Measurements from ENCODE around the gene ACAP3. TPM values are rescaled to one million over a fixed set of nuclear protein-coding genes. Genes with fewer than 3 reads are reported as not detected.

ACAP3 gene
- total RNA-seq, 1 donor from 2014 or later = 34.0 TPM

- TF ChIP-seq CTCF (IDR thresholded peaks at IDR 0.05; ENCODE audit: insufficient read depth, low read length, severe bottlenecking) = no peak
- no peak for DNase-seq (ENCODE audit: low read depth)
- H3K27me3 ChIP-seq (ENCODE audit: control insufficient read depth, insufficient read depth, low read length) = no peaks in the 10 kb centered on the region
- peaks cover 4% of the 10 kb centered on the region for H3K36me3 ChIP-seq (ENCODE audit: control insufficient read depth, insufficient read depth, low read length)
- H3K4me3 ChIP-seq (ENCODE audit: low read depth, low read length) = no peak overlapping the region
- FAIRE-seq = no peak
Observed at GRCh38 chr1:1298861-1299685, 8.7 kb downstream of the ACAP3 start.

GRCh38 chr1:1297802-1298424, 9.8 kb downstream of the ACAP3 start:
- no peak for DNase-seq (ENCODE audit: low read depth)
- H3K36me3 ChIP-seq (ENCODE audit: control insufficient read depth, insufficient read depth, low read length) = peaks cover 6% of the 10 kb centered on the region
- TF ChIP-seq CTCF (IDR thresholded peaks at IDR 0.05; ENCODE audit: insufficient read depth, low read length, severe bottlenecking) = no peak
- no peak for FAIRE-seq
- no peaks in the 10 kb centered on the region for H3K27me3 ChIP-seq (ENCODE audit: control insufficient read depth, insufficient read depth, low read length)
- no peak overlapping the region for H3K4me3 ChIP-seq (ENCODE audit: low read depth, low read length)

- DNase-seq (ENCODE audit: low read depth) (no peak), FAIRE-seq (no peak)
- H3K4me3 ChIP-seq (ENCODE audit: low read depth, low read length) = no peak overlapping the region
- no peak for TF ChIP-seq CTCF (IDR thresholded peaks at IDR 0.05; ENCODE audit: insufficient read depth, low read length, severe bottlenecking)
- no peaks in the 10 kb centered on the region for H3K27me3 ChIP-seq (ENCODE audit: control insufficient read depth, insufficient read depth, low read length)
- peaks cover 5% of the 10 kb centered on the region for H3K36me3 ChIP-seq (ENCODE audit: control insufficient read depth, insufficient read depth, low read length)
Observed at GRCh38 chr1:1296070-1297061, 11.4 kb downstream of the ACAP3 start.

- no peak for DNase-seq (ENCODE audit: low read depth)
- Histone ChIP-seq H3K4me3 (ENCODE audit: low read depth, low read length) (no peak overlapping the region), H3K27me3 (ENCODE audit: control insufficient read depth, insufficient read depth, low read length) (no peaks in the 10 kb centered on the region), H3K36me3 (ENCODE audit: control insufficient read depth, insufficient read depth, low read length) (peaks cover 5% of the 10 kb centered on the region)
- FAIRE-seq = no peak
- no peak for TF ChIP-seq CTCF (IDR thresholded peaks at IDR 0.05; ENCODE audit: insufficient read depth, low read length, severe bottlenecking)
Observed at GRCh38 chr1:1295154-1295923, 12.4 kb downstream of the ACAP3 start.

GRCh38 chr1:1294250-1294890, 13.4 kb downstream of the ACAP3 start:
- no peak for TF ChIP-seq CTCF (IDR thresholded peaks at IDR 0.05; ENCODE audit: insufficient read depth, low read length, severe bottlenecking)
- no peak for FAIRE-seq

More at GRCh38 chr1:1294250-1294890, 13.4 kb downstream of the ACAP3 start:
- Histone ChIP-seq H3K4me3 (ENCODE audit: low read depth, low read length) (no peak overlapping the region), H3K36me3 (ENCODE audit: control insufficient read depth, insufficient read depth, low read length) (peaks cover 5% of the 10 kb centered on the region), H3K27me3 (ENCODE audit: control insufficient read depth, insufficient read depth, low read length) (no peaks in the 10 kb centered on the region)
- DNase-seq (ENCODE audit: low read depth) = no peak
